Loucy (cell line): ENCODE data around the gene SLC22A1.

Experiments used
- CTCF ChIP-seq: fragments of 200-600 bp; sonication (generic); conservative IDR thresholded peaks from 2 replicates; pipeline ENCODE4 v1.5.1; 2014; ENCODE audit warnings: mild to moderate bottlenecking, antibody characterized with exemption, low read length
- EZH2phosphoT487 ChIP-seq: fragments of 200-600 bp; IDR thresholded peaks from 2 replicates; pipeline ENCODE4 v1.6.1; 2018; ENCODE audit warnings: antibody characterized with exemption, mild to moderate bottlenecking, moderate library complexity, borderline replicate concordance

GRCh38 chr6:160082627-160083026 is 39.0 kb upstream of the SLC22A1 start:
- TF ChIP-seq CTCF (no peak), EZH2phosphoT487 (no peak)
